NCI-H1092 treated with DMSO at 0.1 percent for 48 hours (cell line): ENCODE measurements around the gene DLGAP1.

Source experiments
- DNase-seq: peaks from one replicate; lab custom pipeline; 2025; lab: John Stamatoyannopoulos, UW

DLGAP1 gene

GRCh38 chr18:4238966-4239365 is 216.1 kb downstream of the DLGAP1 start:
- no peak for DNase-seq

- DNase-seq, result no peak
These were observed 217.5 kb downstream of the DLGAP1 start for GRCh38 chr18:4237664-4238041.

- DNase-seq, result no peak
These were observed 218.0 kb downstream of the DLGAP1 start for GRCh38 chr18:4236940-4237663.

- no peak for DNase-seq
These were observed 221.6 kb downstream of the DLGAP1 start for GRCh38 chr18:4233468-4233867.

DNA sequence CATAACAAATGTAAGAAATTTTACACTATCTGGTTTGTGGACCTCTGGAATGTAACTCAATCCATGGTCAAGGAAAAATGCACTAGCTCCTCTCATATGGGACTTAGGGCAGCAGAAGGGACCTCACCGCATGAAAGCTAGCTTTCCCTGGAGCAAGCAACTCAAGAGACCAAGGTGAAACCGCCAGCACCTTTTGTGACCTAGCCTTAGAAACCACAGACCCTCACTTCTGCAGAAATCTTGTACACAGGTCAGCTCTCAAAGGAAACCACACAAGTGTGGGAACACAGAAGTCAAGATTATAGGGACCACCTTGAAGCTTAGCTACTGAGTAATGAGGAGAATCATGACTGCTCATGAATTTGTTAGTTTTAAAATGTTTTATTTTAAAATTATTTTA is 222.5 kb downstream of the DLGAP1 start:
- no peak for DNase-seq

GRCh38 chr18:4231260-4231659 is 223.8 kb downstream of the DLGAP1 start:
- no peak for DNase-seq

GRCh38 chr18:4230450-4231168 is 224.5 kb downstream of the DLGAP1 start:
- DNase-seq, result no peak

DNA sequence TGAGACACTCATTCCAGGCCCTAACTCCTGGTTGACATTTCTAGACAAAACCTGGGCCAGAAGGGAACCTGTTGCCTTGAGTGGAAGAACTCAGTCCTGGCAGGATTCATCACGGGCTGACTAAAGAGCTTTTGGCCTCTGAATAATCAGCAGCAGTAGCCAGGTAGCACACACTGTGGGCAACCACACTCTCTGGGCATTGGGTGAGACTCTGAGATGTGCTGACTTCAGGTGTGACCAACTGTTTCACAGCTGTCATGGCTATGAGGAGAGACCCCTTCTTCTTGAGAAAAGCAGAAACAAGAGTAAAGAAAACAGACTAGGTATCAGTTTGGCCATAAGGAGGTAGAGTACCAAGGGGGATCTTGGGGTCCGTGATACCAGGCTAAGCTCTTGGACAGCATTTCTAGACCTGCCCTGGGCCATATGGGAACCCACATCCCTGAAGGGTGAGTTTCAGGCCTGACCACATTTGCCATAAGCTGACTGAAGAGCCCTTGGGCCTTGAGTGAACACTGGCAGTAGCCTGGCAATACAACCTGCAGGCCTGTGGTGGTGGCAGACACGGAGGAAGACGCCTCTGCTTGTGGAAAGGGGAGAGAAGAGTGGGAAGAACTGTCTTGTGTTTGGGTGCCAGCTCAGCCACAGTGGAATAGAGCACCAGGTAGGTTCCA is 230.9 kb downstream of the DLGAP1 start:
- DNase-seq, result no peak

GRCh38 chr18:4211111-4211837 is 243.8 kb downstream of the DLGAP1 start:
- DNase-seq, result no peak

DNA sequence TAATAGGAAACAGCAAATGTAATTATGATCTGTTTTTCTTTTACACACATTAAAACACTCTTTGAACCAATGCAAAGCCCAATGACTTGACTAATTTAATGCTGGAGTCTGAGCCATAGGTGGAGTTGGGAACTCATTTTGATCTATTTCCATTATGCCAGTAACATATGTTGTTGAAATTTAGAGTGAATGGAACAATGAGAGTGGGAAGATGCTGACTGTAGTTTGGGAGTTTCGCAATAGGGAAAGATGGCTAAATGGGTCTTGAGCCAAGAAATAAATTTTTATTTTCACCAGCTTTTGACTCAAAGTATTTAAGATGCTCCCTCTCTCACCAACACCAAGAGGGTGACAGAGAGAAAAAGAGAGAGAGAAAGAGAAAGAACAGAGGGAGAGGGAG is 246.7 kb downstream of the DLGAP1 start:
- no peak for DNase-seq

GRCh38 chr18:4207383-4207985 is 247.6 kb downstream of the DLGAP1 start:
- DNase-seq, result no peak

DNA sequence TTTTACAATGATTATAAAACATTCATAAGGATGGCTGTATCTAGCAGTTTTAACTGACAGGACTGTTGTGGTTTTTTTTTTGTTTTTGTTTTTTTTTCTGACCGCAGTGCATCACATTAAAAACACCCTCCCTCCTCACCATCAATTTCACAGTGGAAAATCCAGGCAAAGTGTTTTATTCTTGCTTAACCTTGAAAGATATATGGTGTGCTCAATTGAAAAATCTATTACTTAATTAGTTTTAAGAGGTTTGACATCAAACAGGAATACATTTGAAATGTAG is 250.7 kb downstream of the DLGAP1 start:
- no peak for DNase-seq

GRCh38 chr18:4203568-4204437 is 251.3 kb downstream of the DLGAP1 start:
- DNase-seq, result no peak

DNA sequence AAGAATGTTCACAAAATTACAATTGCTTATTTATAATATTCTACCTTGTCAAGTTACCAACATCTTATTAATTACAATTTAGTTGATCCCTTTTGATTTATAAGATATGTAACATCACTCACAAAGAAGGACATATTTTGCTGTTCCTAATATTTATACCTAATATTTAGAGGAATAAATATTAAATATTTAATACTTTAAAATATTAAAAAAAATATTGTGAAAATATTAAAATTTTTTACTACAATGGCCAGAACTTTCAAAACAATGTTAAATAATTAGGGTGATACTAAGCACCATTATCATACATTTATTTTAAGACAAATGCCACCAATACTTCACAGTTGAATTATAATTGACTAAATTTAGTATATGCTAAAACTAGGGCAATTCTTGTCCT is 254.7 kb downstream of the DLGAP1 start:
- DNase-seq, result no peak

DNA sequence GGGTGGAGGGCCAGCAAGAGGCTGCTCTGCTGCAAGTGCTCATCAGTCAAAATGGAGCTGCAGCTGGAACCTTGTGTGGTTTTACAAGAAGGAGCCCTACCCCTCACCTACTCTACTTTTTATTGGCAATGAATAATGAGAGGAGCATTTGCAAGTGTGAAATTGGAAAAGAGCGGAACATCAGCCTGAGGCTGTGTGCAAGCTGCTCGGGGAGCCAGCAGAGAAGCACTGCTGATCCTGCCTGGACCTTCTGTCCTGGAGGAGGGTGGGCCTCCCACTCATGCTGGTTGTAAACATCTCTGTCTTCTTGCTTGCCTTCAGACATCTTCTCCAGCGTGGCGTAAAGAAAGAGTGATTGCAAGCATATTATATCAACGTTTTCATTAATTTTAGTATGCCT is 256.2 kb downstream of the DLGAP1 start:
- DNase-seq, result no peak

GRCh38 chr18:4196351-4196750 is 258.8 kb downstream of the DLGAP1 start:
- no peak for DNase-seq

DNA sequence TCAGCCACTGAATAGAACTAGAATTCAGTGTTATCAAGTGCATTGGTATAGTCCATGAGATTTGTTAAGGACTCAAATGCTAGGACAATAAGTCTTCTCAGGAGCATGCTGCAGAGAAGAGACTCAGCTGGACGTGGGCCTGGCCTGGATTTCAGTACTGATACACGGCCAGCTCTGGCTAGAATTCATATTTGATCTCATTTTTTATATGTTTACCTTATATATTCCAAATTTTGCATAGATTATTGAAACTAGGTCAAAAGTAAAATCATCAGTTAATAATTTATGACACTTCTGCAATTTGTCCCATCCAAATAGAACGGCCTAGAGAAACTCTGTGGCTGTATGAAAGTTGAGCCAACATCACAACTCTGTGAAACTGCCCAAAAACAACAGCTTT is 262.0 kb downstream of the DLGAP1 start:
- DNase-seq, result no peak

DNA sequence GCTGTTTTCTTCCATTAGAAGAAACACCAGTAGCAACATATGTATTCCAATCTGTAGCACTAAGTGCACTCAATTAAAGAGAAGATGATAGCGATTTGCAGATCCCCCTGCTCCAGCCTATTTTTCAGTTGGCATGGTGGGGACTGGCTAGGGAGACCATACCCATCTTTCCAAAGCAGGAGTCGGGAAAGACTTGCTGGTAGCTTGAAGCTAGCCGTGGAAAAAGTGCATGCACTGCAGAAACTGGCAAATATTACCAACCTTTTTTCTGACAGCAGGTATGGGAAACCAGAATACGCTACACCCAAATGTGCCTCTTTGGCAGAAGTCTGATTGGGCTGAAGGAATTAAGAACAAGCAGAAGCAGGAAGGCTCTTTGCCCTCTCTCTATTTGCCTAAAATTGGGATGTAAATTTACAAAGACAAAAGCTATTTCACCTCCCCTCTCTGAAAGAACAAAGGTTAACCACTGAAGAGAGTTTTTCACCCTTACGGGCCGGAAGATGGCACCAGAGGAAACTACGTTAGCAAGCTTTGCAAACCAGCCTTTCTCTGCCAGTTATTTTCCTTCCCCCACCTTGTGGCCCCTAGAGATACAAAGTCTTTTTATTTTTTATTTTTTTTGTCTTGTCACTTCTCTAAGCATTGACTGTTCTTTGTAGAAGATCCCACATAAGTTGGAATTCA is 273.1 kb downstream of the DLGAP1 start:
- DNase-seq, result no peak

DNA sequence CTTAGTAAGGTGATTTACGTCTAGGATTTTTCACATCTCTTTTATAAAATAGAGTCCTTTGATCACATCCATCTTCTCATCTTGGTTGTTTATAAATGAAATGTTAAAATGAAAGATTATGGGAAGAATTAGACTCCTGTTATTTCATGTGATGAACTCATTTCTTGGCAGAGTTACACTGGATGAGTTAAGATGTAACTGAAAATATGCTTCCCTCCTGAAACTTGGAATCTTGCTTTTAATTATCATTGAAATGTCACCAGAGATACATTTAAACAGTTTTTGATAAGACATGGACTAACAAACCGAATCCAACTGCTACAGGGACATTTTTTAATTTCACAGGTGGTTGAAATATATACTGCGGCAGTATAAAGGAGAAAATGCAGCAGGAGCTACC is 274.0 kb downstream of the DLGAP1 start:
- DNase-seq, result no peak

DNA sequence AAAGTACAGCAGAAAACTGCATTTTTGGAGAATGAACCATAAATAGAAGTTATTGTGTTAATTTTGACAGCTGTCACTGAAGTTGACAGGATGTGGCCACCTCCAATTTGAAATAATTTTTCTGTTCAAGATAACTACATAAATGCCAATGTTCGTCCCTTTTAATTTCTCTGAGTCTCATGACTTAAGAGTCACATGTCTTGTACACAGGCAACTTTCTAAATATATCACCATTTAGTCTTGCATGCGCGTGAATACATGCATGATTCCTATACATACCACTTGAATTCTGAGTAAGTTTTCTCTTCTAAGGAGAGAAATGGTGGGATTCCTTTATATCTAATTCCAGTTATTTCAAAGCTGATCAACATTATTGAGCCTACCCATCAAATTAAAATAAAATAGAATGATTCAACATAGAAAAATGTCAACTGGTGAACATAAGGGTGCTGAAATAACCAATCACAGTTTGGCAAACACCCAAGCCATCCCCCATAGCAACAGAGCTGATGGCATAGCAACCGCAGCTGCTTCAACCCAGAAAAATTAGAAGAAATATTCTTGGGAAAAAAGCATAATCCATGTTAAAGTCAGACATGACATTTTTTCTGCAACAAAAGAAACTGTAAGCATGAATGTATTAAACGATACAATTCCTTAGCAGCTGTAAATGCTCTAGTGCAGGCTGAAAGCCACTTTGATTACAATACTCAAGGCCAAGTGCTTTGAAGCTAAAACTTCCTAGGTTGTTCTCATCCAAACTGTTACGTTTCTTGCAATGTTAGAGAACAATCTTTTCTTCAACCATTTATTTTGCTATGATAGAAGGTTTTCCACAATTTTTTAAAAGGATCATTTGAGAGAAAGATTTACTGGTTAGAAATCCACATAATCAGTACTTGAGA is 282.7 kb downstream of the DLGAP1 start:
- no peak for DNase-seq
